ENCODE measurements around the gene HACD3. TPM values are rescaled to one million over a fixed set of nuclear protein-coding genes. Genes with fewer than 3 reads are reported as not detected.

Gene HACD3
- total and polyA plus RNA-seq, 4 donors = 49.6 to 89.1 (median 65.0) TPM

GRCh38 chr15:65577129-65577996, 47.1 kb downstream of the HACD3 start:
- WGBS = 74% methylated on average over 6 of the region's 6 CpGs

GRCh38 chr15:65578904-65579728, 48.9 kb downstream of the HACD3 start:
- Histone ChIP-seq H3K36me3 (ENCODE audit: control insufficient read depth in 4 of 4, insufficient read depth in 3 of 4, low read depth in 1 of 4, low read length in 3 of 4) (peaks cover 14 to 76% (median 40%) of the 10 kb centered on the region in 4 donors), H3K4me1 (ENCODE audit: control insufficient read depth in 4 of 4, insufficient read depth in 4 of 4, low read length in 3 of 4) (peaks cover 0 to under 1% (median 0%) of the 10 kb centered on the region in 4 donors), H3K27me3 (ENCODE audit: control insufficient read depth in 4 of 4, insufficient read depth in 4 of 4, low read length in 3 of 4) (no peaks in the 10 kb centered on the region), H3K9ac (ENCODE audit: low read depth in 1 of 2, low read length in 2 of 2) (no peak overlapping the region), H3K9me3 (ENCODE audit: control insufficient read depth in 4 of 4, low read length in 3 of 4) (no peaks in the 10 kb centered on the region), H3K27ac (ENCODE audit: low read depth in 1 of 2, low read length in 2 of 2) (no peak overlapping the region), H3K4me3 (ENCODE audit: low read depth in 1 of 3, low read length in 3 of 3) (no peak overlapping the region)
- DNase-seq (ENCODE audit: low spot score) = no peak
- 84% methylated on average over 8 of the region's 8 CpGs for WGBS
- TF ChIP-seq MAX (IDR thresholded peaks at IDR 0.05) (no peak), GABPA (IDR thresholded peaks at IDR 0.05 in 1 of 2, conservative IDR thresholded peaks at IDR 0.05 in 1 of 2) (no peak), RXRA (IDR thresholded peaks at IDR 0.05) (no peak), FOXA2 (IDR thresholded peaks at IDR 0.05) (no peak), EGR1 (IDR thresholded peaks at IDR 0.05; ENCODE audit: low read depth in 2 of 2) (no peak), CTCF (IDR thresholded peaks at IDR 0.05; ENCODE audit: low read depth, low read length, missing input control) (no peak), SP1 (IDR thresholded peaks at IDR 0.05) (no peak), HNF4G (IDR thresholded peaks at IDR 0.05) (no peak), ATF3 (IDR thresholded peaks at IDR 0.05) (no peak), RAD21 (IDR thresholded peaks at IDR 0.05) (no peak), YY1 (IDR thresholded peaks at IDR 0.05) (no peak), FOXA1 (IDR thresholded peaks at IDR 0.05) (no peak), REST (IDR thresholded peaks at IDR 0.05) (no peak), JUND (IDR thresholded peaks at IDR 0.05) (no peak)

More at GRCh38 chr15:65577129-65577996, 47.1 kb downstream of the HACD3 start:
- no peak overlapping the region for H3K9ac ChIP-seq (ENCODE audit: low read depth in 1 of 2, low read length in 2 of 2)
- no peak for TF ChIP-seq ATF3 (IDR thresholded peaks at IDR 0.05)
- TF ChIP-seq MAX (IDR thresholded peaks at IDR 0.05) = no peak
- TF ChIP-seq FOXA1 (IDR thresholded peaks at IDR 0.05) = no peak
- TF ChIP-seq GABPA (IDR thresholded peaks at IDR 0.05 in 1 of 2, conservative IDR thresholded peaks at IDR 0.05 in 1 of 2) = no peak
- TF ChIP-seq NR2F2 (IDR thresholded peaks at IDR 0.05) = no peak
- no peak for TF ChIP-seq SP1 (IDR thresholded peaks at IDR 0.05)
- no peak for TF ChIP-seq RAD21 (IDR thresholded peaks at IDR 0.05)
- TF ChIP-seq ZBTB33 (IDR thresholded peaks at IDR 0.05) = no peak
- no peak overlapping the region for H3K4me3 ChIP-seq (ENCODE audit: low read depth in 1 of 3, low read length in 3 of 3)
- H3K9me3 ChIP-seq (ENCODE audit: control insufficient read depth in 4 of 4, low read length in 3 of 4) = no peaks in the 10 kb centered on the region
- H3K4me1 ChIP-seq (ENCODE audit: control insufficient read depth in 4 of 4, insufficient read depth in 4 of 4, low read length in 3 of 4) = peaks cover 0 to 2% (median 0%) of the 10 kb centered on the region in 4 donors
- no peak overlapping the region for H3K27ac ChIP-seq (ENCODE audit: low read depth in 1 of 2, low read length in 2 of 2)
- H3K36me3 ChIP-seq (ENCODE audit: control insufficient read depth in 4 of 4, insufficient read depth in 3 of 4, low read depth in 1 of 4, low read length in 3 of 4) = peaks cover 16 to 63% (median 31%) of the 10 kb centered on the region in 4 donors
- no peaks in the 10 kb centered on the region for H3K27me3 ChIP-seq (ENCODE audit: control insufficient read depth in 4 of 4, insufficient read depth in 4 of 4, low read length in 3 of 4)
- no peak for DNase-seq (ENCODE audit: low spot score)
